Endothelial cell (in vitro differentiated cells): ENCODE measurements around the gene GPR146. TPM values are rescaled to one million over a fixed set of nuclear protein-coding genes. Genes with fewer than 3 reads are reported as not detected.
A peak's percentile ranks its signal among the peaks of the same experiment; 100 is the strongest.

Source experiments
- DNase-seq: peaks from one replicate; pipeline ENCODE4 v3.0.0; 2021; ENCODE audit warnings: low spot score
- H3K27ac Mint-ChIP-seq: one replicate; pipeline ENCODE4 v1.8.0; 2021; ENCODE audit warnings: mixed read lengths, inconsistent platforms; ENCODE audit not compliant: unreplicated experiment
- H3K27me3 Mint-ChIP-seq: one replicate; pipeline ENCODE4 v1.8.0; 2021; ENCODE audit warnings: mild to moderate bottlenecking, moderate library complexity, mixed read lengths, inconsistent platforms; ENCODE audit not compliant: unreplicated experiment
- H3K36me3 Mint-ChIP-seq: one replicate; pipeline ENCODE4 v1.8.0; 2021; ENCODE audit warnings: mild to moderate bottlenecking, low read depth, mixed read lengths, inconsistent platforms; ENCODE audit not compliant: unreplicated experiment
- H3K4me1 Mint-ChIP-seq: one replicate; pipeline ENCODE4 v1.8.0; 2021; ENCODE audit warnings: mild to moderate bottlenecking, mixed read lengths, inconsistent platforms; ENCODE audit not compliant: unreplicated experiment
- H3K4me3 Mint-ChIP-seq: one replicate; pipeline ENCODE4 v1.8.0; 2021; ENCODE audit warnings: mild to moderate bottlenecking, mixed read lengths, inconsistent platforms; ENCODE audit not compliant: unreplicated experiment
- H3K9me3 Mint-ChIP-seq: one replicate; pipeline ENCODE4 v1.8.0; 2021; ENCODE audit warnings: mixed read lengths, inconsistent platforms; ENCODE audit not compliant: unreplicated experiment
- CTCF ChIP-seq: fragments of 200-600 bp; sonication (generic); IDR thresholded peaks from one replicate; pipeline ENCODE4 v1.5.0; 2021; ENCODE audit warnings: antibody characterized with exemption; ENCODE audit not compliant: unreplicated experiment
- total RNA-seq: library from RNA; stranded (reverse); fragmentation: NEBNext Ultra II Directional; extraction: Animal tissue kit (Norgen Biotek cat#: 25700); gene quantifications from one replicate; pipeline ENCODE4 v1.2.1, GENCODE V29; 2021; ENCODE audit not compliant: unreplicated experiment

The GPR146 gene
- total RNA-seq, 1 donor from 2014 or later: 8.1 TPM

DNA sequence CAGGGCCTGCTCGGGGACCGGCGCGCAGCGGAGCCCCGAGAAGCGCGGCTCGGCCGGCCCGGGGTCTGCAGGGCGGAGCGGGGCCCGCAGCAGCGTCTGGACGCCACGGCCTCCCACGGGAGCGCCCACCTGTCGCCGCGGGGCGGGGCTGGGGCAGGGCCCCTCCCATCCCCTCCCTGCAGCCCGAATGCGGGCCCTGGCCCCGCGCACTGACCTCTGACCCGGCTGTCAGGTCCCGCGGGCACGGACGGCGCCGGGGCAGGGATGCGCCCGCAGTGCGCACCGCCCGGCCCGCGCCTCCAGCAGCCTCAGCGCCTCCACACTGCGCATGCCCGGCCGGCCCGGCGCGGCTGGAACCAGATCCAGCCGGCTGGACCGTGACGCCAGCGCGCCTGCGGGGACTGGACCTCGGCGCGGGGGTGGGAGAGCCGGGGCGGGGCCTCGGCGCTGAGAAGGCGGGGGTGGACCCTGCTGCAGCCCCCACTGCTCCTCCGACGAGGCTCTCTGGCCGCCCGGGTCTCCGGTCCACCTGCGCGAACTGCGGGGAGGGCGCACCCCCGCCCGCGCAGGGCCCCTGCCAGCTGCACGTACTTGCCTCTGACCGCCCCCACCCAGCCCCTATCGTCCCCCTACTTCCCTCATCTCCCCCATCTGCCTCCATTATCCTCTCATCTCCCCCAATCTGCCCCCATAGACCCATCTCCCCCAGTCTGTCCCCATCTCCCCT lies 16.1 kb upstream of the GPR146 start:
- peak; percentile 83 for DNase-seq
- Mint-ChIP-seq H3K27ac (no peak overlapping the region), H3K27me3 (peaks cover 17% of the 10 kb centered on the region)

DNA sequence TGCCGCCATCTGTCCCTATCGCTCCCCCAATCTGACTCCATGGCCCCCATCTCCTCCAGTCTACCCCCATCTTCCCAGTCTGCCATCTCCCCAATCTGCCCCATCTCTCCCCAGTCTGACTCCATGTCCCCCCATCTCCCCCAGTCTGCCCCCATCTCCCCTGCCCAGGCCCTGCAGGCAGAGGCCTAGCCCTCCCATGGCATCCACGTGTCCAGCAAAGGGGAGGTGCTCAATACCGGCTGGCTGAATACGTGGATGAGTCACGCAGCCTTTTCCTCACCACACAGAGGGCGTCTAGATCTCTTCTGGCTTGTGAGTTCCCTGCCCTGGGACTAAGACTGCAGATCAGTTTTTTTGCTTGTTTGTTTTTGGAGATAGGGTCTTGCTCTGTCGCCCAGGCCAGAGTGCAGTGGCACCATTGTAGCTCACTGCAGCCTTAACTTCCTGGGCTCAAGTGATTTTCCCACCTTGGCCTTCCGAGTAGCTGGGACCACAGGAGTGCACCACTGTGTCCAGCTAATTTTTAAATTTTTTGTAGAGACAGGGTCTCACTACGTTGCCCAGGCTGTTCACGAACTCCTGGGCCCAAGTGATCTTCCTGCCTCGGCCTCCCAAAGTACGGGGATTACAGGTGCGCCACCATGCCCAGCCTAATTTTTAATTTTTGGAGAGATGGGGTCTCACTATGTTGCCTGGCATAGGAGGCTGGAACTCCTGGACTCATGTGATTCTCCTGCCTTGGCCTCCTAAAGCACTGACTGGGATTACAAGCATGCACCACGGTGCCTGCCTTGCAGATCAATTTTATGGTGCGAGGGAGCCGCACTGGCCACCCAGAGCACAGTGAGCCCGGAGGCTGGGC lies 15.3 kb upstream of the GPR146 start:
- TF ChIP-seq CTCF: no peak
- no peak overlapping the region for H3K27ac Mint-ChIP-seq
- H3K4me3 Mint-ChIP-seq: peak overlapping the region; percentile 79
- peaks cover 8% of the 10 kb centered on the region for H3K36me3 Mint-ChIP-seq
- H3K4me1 Mint-ChIP-seq: peaks cover 12% of the 10 kb centered on the region
- peak; percentile 45 for DNase-seq
- H3K9me3 Mint-ChIP-seq: no peaks in the 10 kb centered on the region
- H3K27me3 Mint-ChIP-seq: peaks cover 17% of the 10 kb centered on the region

More for the DNA sequence above, 16.1 kb upstream of the GPR146 start:
- peaks cover 7% of the 10 kb centered on the region for H3K36me3 Mint-ChIP-seq
- peak overlapping the region; percentile 51 for H3K4me3 Mint-ChIP-seq
- H3K4me1 Mint-ChIP-seq: peaks cover 12% of the 10 kb centered on the region
- no peaks in the 10 kb centered on the region for H3K9me3 Mint-ChIP-seq
- TF ChIP-seq CTCF: no peak

- H3K9me3 Mint-ChIP-seq: no peaks in the 10 kb centered on the region
- no peak for DNase-seq
- H3K27ac Mint-ChIP-seq: no peak overlapping the region
- H3K4me3 Mint-ChIP-seq: no peak overlapping the region
- H3K27me3 Mint-ChIP-seq: peaks cover 17% of the 10 kb centered on the region
- TF ChIP-seq CTCF: no peak
- H3K4me1 Mint-ChIP-seq: peaks cover 12% of the 10 kb centered on the region
- H3K36me3 Mint-ChIP-seq: peaks cover 12% of the 10 kb centered on the region
These were observed 14.5 kb upstream of the GPR146 start for GRCh38 chr7:1029637-1030443.

- Mint-ChIP-seq H3K36me3 (peaks cover 18% of the 10 kb centered on the region), H3K27ac (no peak overlapping the region), H3K27me3 (peaks cover 17% of the 10 kb centered on the region), H3K9me3 (no peaks in the 10 kb centered on the region), H3K4me3 (no peak overlapping the region), H3K4me1 (peaks cover 12% of the 10 kb centered on the region)
- no peak for DNase-seq
- TF ChIP-seq CTCF: no peak
These were observed 13.8 kb upstream of the GPR146 start for GRCh38 chr7:1030444-1031070.
